HG02870 (cell line): ENCODE data around the gene FANCC.

Source experiments
- ATAC-seq: cut with Tn5 transposase; IDR thresholded peaks from one replicate; pipeline ENCODE4 v1.9.1; 2021; ENCODE audit warnings: mild to moderate bottlenecking, moderate library complexity; ENCODE audit not compliant: unreplicated experiment

Gene FANCC

GRCh38 chr9:95090023-95090791 is 227.3 kb downstream of the FANCC start:
- ATAC-seq = no peak

DNA sequence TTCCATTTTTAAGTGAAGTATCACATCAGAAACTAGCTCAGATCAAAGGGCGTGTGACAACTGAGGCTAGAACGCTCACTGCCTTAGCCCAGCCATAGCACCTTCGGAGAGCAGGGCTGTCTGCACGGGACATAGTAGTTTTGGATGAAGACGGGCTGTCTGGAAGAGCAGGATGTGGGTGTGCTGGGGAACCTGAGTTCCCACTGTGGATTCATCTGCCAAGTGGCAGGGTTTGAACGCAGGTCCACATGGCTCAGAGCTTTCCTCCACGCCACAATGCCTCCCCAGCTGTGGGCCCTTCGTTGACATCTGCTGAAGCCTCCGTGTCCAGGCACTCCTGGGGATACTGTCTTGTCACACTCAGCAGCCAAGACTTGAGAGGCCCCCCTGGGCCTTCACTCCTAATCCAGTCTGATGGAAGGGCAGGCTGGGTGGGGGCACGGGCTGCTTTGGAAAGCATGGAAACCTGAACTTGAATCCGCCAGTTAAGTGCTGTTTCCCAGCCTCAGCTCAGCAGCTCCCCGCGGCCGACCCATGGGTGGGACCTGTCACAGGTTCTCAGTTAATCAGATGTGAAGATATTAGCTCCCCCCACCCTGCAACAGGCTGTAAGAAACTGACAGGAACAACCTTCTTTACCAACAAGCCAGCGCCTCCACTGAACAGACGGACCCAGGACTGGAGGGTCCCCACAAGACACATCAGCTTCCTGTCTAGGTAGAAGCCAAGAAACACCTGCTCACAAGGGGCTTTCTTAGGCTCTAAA is 228.1 kb downstream of the FANCC start:
- no peak for ATAC-seq

DNA sequence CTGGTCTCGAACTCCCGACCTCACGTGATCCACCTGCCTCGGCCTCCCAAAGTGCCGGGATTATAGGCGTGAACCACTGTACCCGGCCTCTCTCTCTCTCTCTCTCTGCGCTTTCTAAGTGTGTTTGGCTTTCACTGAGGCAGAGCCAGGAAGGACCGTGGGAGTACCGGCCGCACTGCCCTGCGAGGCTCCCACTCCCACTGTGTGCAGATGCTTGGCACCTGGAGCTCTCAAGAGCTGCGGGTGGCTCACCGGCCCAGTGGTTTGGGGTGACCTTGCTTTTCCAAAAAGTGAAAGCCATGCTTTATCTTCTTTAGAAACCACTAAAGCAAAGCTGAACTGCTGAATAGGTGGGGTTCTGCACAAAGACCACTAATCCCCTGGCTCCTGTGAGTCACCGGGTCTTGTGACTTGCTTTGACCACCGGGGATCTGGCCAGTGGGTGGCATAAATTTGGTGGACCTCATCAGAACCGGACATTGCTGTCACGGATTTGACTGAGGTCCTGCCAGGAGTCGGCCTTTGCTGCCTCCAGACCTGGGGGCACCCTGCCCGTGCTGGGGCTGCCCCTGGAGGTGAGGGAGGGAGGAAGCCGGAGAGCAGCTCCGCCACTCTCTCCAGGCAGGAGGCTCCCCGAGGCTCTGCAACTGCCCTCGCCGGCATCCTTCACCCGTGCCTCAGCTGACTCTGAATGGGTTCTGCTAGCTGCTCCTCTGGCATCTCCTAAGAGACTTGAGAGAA is 228.9 kb downstream of the FANCC start:
- ATAC-seq = no peak

GRCh38 chr9:95087659-95088242 is 229.8 kb downstream of the FANCC start:
- no peak for ATAC-seq

DNA sequence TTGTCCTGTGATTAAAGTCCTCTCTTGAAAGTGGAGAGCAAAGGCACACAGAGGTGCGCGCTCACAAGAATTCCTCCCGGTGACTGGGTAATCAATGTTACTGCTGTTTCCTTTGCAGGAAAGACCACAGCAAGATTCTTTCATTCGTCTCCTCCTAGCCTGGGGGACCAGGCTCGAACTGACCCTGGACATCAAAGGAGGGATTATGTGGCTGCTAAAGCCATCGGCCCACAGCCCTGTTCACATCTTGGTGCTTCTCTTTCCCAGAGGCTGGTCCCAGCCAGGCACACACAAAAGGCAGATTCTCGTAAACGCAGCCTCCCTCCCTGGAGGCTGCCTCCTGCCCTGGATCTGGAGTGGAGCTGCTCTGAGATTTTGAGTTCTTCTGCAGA is 230.9 kb downstream of the FANCC start:
- ATAC-seq = no peak

DNA sequence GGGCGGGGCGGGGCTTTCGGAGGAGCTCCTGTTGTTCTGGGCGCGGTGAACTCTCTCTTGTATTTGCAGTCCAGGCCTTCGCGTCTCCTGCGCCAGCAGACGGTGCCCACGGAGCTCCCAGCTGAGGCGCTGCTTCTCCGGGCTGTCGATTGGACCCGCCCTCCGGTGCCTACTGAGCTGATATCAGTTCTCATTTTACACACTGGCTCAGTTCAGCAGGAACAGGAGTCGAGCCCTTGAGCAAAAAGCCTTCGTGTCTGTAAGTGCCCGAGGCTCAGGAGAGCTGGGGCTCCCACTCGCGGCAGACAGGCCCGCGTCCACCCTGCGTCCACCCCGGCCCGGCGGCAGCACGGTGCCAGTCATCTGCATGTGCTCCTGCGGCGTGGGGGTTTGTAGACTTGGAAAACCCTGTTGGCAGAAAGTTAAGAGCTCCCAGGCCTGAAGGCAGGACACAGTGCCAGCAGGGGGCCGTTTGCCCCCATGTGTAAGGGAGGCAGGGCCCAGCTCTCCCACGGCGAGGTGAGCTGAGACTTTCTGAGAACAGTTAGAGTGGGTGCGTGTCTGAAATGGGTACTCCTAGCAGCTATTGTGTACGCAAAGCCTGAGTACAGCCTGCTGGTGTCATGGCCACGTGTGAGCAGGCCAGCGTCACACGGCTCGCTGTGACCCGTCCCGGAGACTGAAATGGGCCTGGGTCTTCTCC is 231.5 kb downstream of the FANCC start:
- ATAC-seq = no peak

DNA sequence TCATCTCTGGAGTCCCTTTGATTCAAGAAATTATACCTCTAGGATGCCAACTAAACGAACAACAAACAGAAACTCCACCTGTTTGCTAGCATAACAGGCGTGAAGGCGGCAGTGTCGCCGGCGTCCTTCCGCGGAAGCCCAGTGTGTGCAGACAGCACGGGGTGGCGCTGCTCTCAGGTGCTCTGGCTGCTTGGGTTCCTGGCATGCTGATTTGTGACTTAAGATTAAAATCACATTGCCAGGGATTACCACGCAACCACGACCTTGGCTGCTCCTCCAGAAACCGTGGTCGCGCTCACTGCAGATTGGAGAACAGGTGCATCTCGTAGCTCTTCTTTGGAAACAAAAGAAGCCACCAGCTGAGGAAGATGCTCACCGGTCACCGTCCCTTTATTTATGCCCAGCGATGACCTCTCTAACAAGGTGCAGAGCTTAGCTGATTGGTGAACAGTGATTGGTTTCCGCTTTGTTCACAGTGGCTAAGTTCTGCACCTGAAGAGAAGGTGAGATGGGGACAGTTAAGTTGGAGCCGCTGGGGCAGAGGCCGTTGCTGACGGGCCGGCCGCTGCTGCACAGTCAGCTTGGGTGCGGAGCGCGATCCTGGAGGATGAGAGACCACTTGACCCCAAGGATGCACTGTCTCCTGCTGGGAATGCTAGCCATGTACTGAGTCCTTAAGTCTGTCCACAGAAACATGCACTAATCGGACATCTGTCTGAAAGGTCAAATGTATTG is 232.3 kb downstream of the FANCC start:
- ATAC-seq = no peak

- ATAC-seq = no peak
These were observed 233.1 kb downstream of the FANCC start for GRCh38 chr9:95084254-95084934.

GRCh38 chr9:95083086-95083768 is 234.3 kb downstream of the FANCC start:
- ATAC-seq = no peak

DNA sequence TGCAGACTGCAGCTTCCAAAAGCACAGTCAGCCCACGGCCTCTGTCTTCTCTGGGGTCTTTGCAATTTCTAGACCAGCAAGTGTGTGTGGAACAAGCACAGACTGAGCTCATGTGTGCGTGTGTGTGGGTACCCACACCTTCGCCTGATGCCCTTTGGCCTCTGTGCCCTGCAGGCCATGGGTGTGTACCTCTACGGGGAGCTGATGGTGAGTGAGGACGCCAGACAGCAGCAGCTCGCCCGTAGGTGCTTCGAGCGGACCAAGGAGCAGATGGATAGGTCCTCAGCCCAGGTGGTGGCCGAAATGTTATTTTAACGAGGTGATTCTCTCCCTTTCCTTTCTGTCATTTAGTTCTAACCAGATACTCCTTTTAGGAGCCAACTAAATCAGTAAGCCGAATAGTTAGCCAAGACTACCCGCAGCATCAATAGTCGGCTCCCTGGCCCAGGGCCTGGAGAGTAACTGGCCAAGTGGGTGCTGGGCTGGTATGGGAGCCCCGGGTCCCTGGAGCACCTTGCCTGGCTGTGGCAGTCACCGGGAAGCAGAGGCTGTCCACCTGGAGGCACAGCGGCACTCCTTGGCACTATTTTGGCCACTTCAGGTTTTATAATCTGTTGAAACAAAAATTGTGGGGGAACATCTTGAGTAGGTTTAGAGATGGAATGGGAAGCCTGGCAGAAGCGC is 235.0 kb downstream of the FANCC start:
- ATAC-seq = no peak

- ATAC-seq = no peak
These were observed 235.5 kb downstream of the FANCC start for GRCh38 chr9:95081998-95082397.

DNA sequence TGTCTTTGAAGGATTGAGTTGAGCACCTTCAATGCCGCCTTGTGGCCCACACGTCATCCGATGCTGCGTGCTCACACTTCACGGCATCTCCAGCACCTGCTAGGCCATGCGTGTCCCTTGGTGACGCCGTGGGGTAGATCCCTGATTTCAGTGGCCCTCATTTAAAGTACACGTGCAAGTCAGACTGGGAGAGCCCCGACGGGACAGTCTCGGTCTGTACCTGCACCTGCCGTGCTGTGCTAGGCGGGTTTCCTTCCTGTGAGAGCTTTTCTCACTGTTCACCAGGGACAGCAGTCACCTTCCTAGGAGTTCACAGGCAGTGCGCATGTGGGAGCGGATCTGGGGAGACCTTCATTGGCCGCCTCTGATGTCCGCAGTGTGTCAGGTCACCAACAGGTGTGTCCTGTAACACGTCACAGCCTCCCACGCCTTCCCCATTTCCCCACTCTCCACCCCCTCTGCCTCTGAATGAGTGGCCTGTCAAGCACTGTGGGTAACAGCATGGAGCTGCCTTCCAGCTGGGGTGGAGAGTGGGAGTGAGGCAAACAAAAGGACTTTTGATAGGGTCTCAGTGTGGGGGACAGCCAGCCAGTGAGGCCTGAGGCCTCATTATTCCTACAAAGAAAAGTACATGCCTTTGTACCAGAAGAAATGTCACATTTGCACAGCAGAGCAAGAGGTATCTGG is 236.4 kb downstream of the FANCC start:
- ATAC-seq = no peak

GRCh38 chr9:95079461-95079860 is 238.0 kb downstream of the FANCC start:
- no peak for ATAC-seq

- no peak for ATAC-seq
These were observed 238.6 kb downstream of the FANCC start for GRCh38 chr9:95078939-95079338.

DNA sequence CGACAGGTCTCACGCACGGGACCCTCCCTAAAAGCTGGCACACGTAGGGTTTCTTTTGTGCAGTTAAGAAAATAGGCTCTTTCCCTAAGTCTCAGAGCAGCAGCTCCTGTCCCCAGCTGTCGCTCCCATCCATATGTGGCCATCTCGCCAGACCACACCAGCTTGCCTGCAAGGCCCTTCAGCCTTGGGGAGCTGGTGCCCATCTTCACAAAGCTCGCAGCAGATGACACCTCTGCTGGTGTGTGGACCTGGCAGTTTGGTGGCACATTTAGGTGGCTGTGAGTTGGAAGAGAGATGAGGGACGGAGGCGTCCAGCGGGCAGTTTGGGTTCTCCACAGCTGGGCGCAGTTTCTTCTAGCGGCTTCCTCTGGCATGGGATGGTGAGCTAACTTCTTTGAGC is 239.0 kb downstream of the FANCC start:
- no peak for ATAC-seq

GRCh38 chr9:95077766-95078370 is 239.6 kb downstream of the FANCC start:
- ATAC-seq = no peak

DNA sequence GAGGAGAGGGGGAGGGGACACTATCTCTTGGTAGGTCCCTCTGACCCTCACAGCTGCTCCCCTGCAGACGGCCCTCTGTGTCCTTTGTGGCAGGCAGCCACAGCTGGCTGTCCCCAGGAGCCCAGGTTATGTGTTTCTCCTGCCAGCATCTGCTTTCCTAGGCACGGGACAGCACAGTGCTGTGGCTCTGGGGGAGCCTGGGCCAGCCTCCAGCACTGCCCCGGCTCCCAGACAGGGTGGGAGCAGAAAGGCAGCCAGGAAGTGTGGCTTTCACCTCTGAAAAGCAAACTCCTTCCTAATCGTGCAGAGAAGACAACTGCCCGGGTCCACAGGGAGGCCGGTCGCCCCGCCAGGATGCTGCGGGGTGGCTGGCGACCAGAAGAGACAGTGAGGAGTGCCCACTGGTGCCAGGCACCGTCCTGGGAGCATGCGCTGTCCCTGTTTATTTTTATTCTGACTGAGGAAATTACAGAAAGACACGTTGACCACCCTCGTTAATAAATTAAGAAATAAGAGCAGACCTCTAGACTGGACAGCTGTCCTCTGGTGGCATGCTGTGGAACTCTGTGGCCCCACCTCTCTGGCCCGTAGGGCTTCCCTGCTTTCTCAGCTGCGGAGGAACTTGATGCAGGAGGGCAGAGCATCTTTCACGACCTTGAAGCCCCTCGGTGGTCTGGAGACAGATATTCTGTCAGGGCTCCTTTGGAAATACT is 240.3 kb downstream of the FANCC start:
- ATAC-seq = no peak
